ENCODE data around the gene LRCH4. TPM values are rescaled to one million over a fixed set of nuclear protein-coding genes. Genes with fewer than 3 reads are reported as not detected.
A peak's percentile ranks its signal among the peaks of the same experiment; 100 is the strongest.
"Not testable (repeated sequence)": the region's sequence is repeated elsewhere in the genome, so short reads cannot be mapped to it uniquely, and the experiment has no call there.

The LRCH4 gene
- total RNA-seq, 4 donors from 2014 or later, result 16.1 to 53.2 (median 50.0) TPM

GRCh38 chr7:100567751-100568175 is 18.2 kb downstream of the LRCH4 start:
- Histone ChIP-seq H3K9me3 (no peaks in the 10 kb centered on the region), H3K4me1 (peaks cover 0 to 37% (median 10%) of the 10 kb centered on the region in 3 donors), H3K27ac (peak overlapping the region in 1 of 4 donors; percentile 11), H3K4me3 (no peak overlapping the region), H3K27me3 (peaks cover 25% of the 10 kb centered on the region), H3K36me3 (peaks cover 0 to 36% of the 10 kb centered on the region in 2 donors)
- no CpG with 5 or more reads among the region's 3 CpGs for WGBS, 2 donors (ENCODE audit: low coverage in 1 of 2)
- ATAC-seq, result no peak
- TF ChIP-seq POLR2AphosphoS5 (IDR thresholded peaks at IDR 0.05) (no peak), CTCF (IDR thresholded peaks at IDR 0.05) (no peak), EP300 (IDR thresholded peaks at IDR 0.05) (no peak), POLR2A (IDR thresholded peaks at IDR 0.05) (no peak)

- WGBS, 2 donors (ENCODE audit: low coverage in 1 of 2), result 50 to 80% methylated on average over 1 to 3 of the region's 12 CpGs
- peaks cover 20% of the 10 kb centered on the region for H3K27me3 ChIP-seq
- H3K4me1 ChIP-seq, result peaks cover 0 to 37% (median 10%) of the 10 kb centered on the region in 3 donors
- no peak for ATAC-seq
- H3K27ac ChIP-seq, result peak overlapping the region in 1 of 4 donors; percentile 14
- no peak overlapping the region for H3K4me3 ChIP-seq
- H3K36me3 ChIP-seq, result peaks cover 0 to 37% of the 10 kb centered on the region in 2 donors
- H3K9me3 ChIP-seq, result no peaks in the 10 kb centered on the region
- TF ChIP-seq EP300 (IDR thresholded peaks at IDR 0.05) (no peak), POLR2AphosphoS5 (IDR thresholded peaks at IDR 0.05) (no peak), CTCF (IDR thresholded peaks at IDR 0.05) (no peak), POLR2A (IDR thresholded peaks at IDR 0.05) (no peak)
These were observed 18.7 kb downstream of the LRCH4 start for GRCh38 chr7:100567031-100567730.

- no peak for ATAC-seq
- Histone ChIP-seq H3K36me3 (peaks cover 0 to 48% of the 10 kb centered on the region in 2 donors), H3K9me3 (no peaks in the 10 kb centered on the region), H3K4me3 (no peak overlapping the region), H3K27me3 (peaks cover 9% of the 10 kb centered on the region), H3K27ac (no peak overlapping the region), H3K4me1 (peaks cover 0 to 36% (median 10%) of the 10 kb centered on the region in 3 donors)
- 83% methylated on average over 3 of the region's 6 CpGs; no CpG with 5 or more reads in 1 of the 2 donors for WGBS, 2 donors (ENCODE audit: low coverage in 1 of 2)
- no peak for TF ChIP-seq POLR2A (IDR thresholded peaks at IDR 0.05)
- TF ChIP-seq POLR2AphosphoS5 (IDR thresholded peaks at IDR 0.05), result no peak
- no peak for TF ChIP-seq CTCF (IDR thresholded peaks at IDR 0.05)
- TF ChIP-seq EP300 (IDR thresholded peaks at IDR 0.05), result no peak
These were observed 19.9 kb downstream of the LRCH4 start for GRCh38 chr7:100566018-100566531.

- ATAC-seq, result no peak
- TF ChIP-seq POLR2A (IDR thresholded peaks at IDR 0.05), result no peak
- 88 to 100% methylated on average over 2 to 6 of the region's 11 CpGs for WGBS, 2 donors (ENCODE audit: low coverage in 1 of 2)
- peaks cover 2% of the 10 kb centered on the region for H3K27me3 ChIP-seq
- peaks cover 0 to 55% of the 10 kb centered on the region in 2 donors for H3K36me3 ChIP-seq
- no peak overlapping the region for H3K4me3 ChIP-seq
- peaks cover 0 to 29% (median 7%) of the 10 kb centered on the region in 3 donors for H3K4me1 ChIP-seq
- no peaks in the 10 kb centered on the region for H3K9me3 ChIP-seq
- H3K27ac ChIP-seq, result no peak overlapping the region
These were observed 20.8 kb downstream of the LRCH4 start for GRCh38 chr7:100565133-100565571.

- H3K27ac ChIP-seq, H3K4me3 ChIP-seq, ATAC-seq, H3K9me3 ChIP-seq, H3K27me3 ChIP-seq: not testable (repeated sequence)
- 85 to 87% methylated on average over 4 to 5 of the region's 6 CpGs for WGBS, 2 donors (ENCODE audit: low coverage in 1 of 2)
- H3K4me1 ChIP-seq, result peaks cover 0 to 29% (median 0%) of the 10 kb centered on the region in 3 donors
- peaks cover 0 to 56% of the 10 kb centered on the region in 2 donors for H3K36me3 ChIP-seq
These were observed 21.5 kb downstream of the LRCH4 start for GRCh38 chr7:100564405-100564804.
